Fibroblast of lung (primary cell): ENCODE measurements around the gene AFAP1. TPM values are rescaled to one million over a fixed set of nuclear protein-coding genes. Genes with fewer than 3 reads are reported as not detected.

ENCODE experiments used
- DNase-seq, 2 donors: peaks; one replicate each; pipeline versions ENCODE4 v3.0.0 to v3.0.0-alpha.2; 2010; ENCODE audit warnings: low read depth in 2 of 2
- H2AFZ ChIP-seq: 2 replicates; pipeline ENCODE4 v1.5.1; 2012; ENCODE audit warnings: low read length, control low read depth, inconsistent platforms
- H3K27ac ChIP-seq: 2 replicates; pipeline ENCODE4 v1.5.1; 2011; ENCODE audit warnings: low read length, control low read depth; ENCODE audit not compliant: insufficient read depth
- H3K27me3 ChIP-seq: 2 replicates; pipeline ENCODE4 v1.5.1; 2011; ENCODE audit warnings: mild to moderate bottlenecking, low read length; ENCODE audit not compliant: control insufficient read depth, insufficient read depth
- H3K36me3 ChIP-seq: 2 replicates; pipeline ENCODE4 v1.5.1; 2011; ENCODE audit warnings: low read length; ENCODE audit not compliant: control insufficient read depth, insufficient read depth
- H3K4me1 ChIP-seq: 2 replicates; pipeline ENCODE4 v1.5.1; 2011; ENCODE audit warnings: low read length; ENCODE audit not compliant: control insufficient read depth, insufficient read depth; ENCODE audit errors: extremely low read depth
- H3K4me2 ChIP-seq: 2 replicates; pipeline ENCODE4 v1.5.1; 2011; ENCODE audit warnings: low read length, control low read depth; ENCODE audit not compliant: insufficient read depth; ENCODE audit errors: extremely low read depth
- H3K4me3 ChIP-seq, 4 experiments: fragments of 200-600 bp in 1 of 4; sonication (generic) in 1 of 4; replicated peaks in 1 of 4; 2 replicates each; pipeline ENCODE4 v1.5.1; 2011 to 2016; ENCODE audit warnings: low read length in 4 of 4, low read depth in 3 of 4, mild to moderate bottlenecking in 3 of 4, control low read depth in 2 of 4, inconsistent platforms in 1 of 4, mixed read lengths in 1 of 4; ENCODE audit not compliant: insufficient read depth in 1 of 4; ENCODE audit errors: control extremely low read depth in 1 of 4
- H3K79me2 ChIP-seq: 2 replicates; pipeline ENCODE4 v1.5.1; 2012; ENCODE audit warnings: mild to moderate bottlenecking, low read length, inconsistent platforms; ENCODE audit not compliant: control insufficient read depth, insufficient read depth
- H3K9ac ChIP-seq: 2 replicates; pipeline ENCODE4 v1.5.1; 2011; ENCODE audit warnings: mild to moderate bottlenecking, low read length, control low read depth; ENCODE audit not compliant: insufficient read depth
- H3K9me3 ChIP-seq: 2 replicates; pipeline ENCODE4 v1.5.1; 2012; ENCODE audit warnings: low read depth, low read length; ENCODE audit not compliant: control insufficient read depth, insufficient read depth
- H4K20me1 ChIP-seq: 2 replicates; pipeline ENCODE4 v1.5.1; 2011; ENCODE audit warnings: low read length; ENCODE audit not compliant: control insufficient read depth, insufficient read depth; ENCODE audit errors: extremely low read depth
- CTCF ChIP-seq, 2 donors: IDR thresholded peaks in 1 of 2; conservative IDR thresholded peaks in 1 of 2; 1 replicate in 1 of 2; 2 replicates in 1 of 2; pipeline ENCODE4 v1.5.1; 2011 to 2012; ENCODE audit warnings: low read length in 2 of 2, control low read depth in 1 of 2, inconsistent platforms in 1 of 2, low read depth in 1 of 2, mild to moderate bottlenecking in 1 of 2
- EZH2 ChIP-seq: IDR thresholded peaks from 2 replicates; pipeline ENCODE4 v1.5.1; 2012; ENCODE audit warnings: low read length, control low read depth, mild to moderate bottlenecking; ENCODE audit errors: missing control alignments
- polyA plus RNA-seq, 2 donors: library from polyadenylated mRNA; depleted of rRNA in 1 of 2; stranded (reverse) in 1 of 2; unstranded in 1 of 2; fragments of >200 nt; gene quantifications; 2 replicates each; pipeline ENCODE4 v1.2.1, GENCODE V29; 2011 to 2012; ENCODE audit warnings: missing spikeins in 1 of 2
- total RNA-seq: library from RNA; depleted of rRNA; stranded (reverse); fragments of >200 nt; gene quantifications from 2 replicates; pipeline ENCODE4 v1.2.1, GENCODE V29; 2014

AFAP1 gene
- total and polyA plus RNA-seq, 2 donors (not counting 1 experiment from before 2014, with no cell fraction given), result 21.8 to 30.1 TPM

- H3K9ac ChIP-seq, result no peak overlapping the region
- no peak overlapping the region for H2AFZ ChIP-seq
- H3K27ac ChIP-seq, result no peak overlapping the region
- DNase-seq, result no peak
- no peaks in the 10 kb centered on the region for H4K20me1 ChIP-seq
- TF ChIP-seq EZH2 (no peak), CTCF (conservative IDR thresholded peaks at IDR 0.05 in 1 of 2, IDR thresholded peaks at IDR 0.05 in 1 of 2; ENCODE audit: low read depth in 1 of 2, low read length in 2 of 2) (no peak)
- no peaks in the 10 kb centered on the region for H3K9me3 ChIP-seq
- no peaks in the 10 kb centered on the region for H3K4me1 ChIP-seq
- H3K4me2 ChIP-seq, result no peak overlapping the region
- H3K36me3 ChIP-seq, result no peaks in the 10 kb centered on the region
- no peaks in the 10 kb centered on the region for H3K27me3 ChIP-seq
- no peak overlapping the region for H3K4me3 ChIP-seq
- peaks cover 13% of the 10 kb centered on the region for H3K79me2 ChIP-seq
Observed at GRCh38 chr4:7943211-7943610, 3.5 kb upstream of the AFAP1 start.

GRCh38 chr4:7941965-7942496, 2.4 kb upstream of the AFAP1 start:
- H3K27me3 ChIP-seq, result no peaks in the 10 kb centered on the region
- no peaks in the 10 kb centered on the region for H4K20me1 ChIP-seq
- H3K36me3 ChIP-seq, result no peaks in the 10 kb centered on the region
- no peaks in the 10 kb centered on the region for H3K4me1 ChIP-seq
- H2AFZ ChIP-seq, result no peak overlapping the region
- no peak for TF ChIP-seq EZH2
- no peak for TF ChIP-seq CTCF (conservative IDR thresholded peaks at IDR 0.05 in 1 of 2, IDR thresholded peaks at IDR 0.05 in 1 of 2; ENCODE audit: low read depth in 1 of 2, low read length in 2 of 2)
- H3K79me2 ChIP-seq, result peaks cover 23% of the 10 kb centered on the region
- no peak overlapping the region for H3K9ac ChIP-seq
- no peak overlapping the region for H3K4me3 ChIP-seq
- H3K4me2 ChIP-seq, result no peak overlapping the region
- no peak for DNase-seq
- no peaks in the 10 kb centered on the region for H3K9me3 ChIP-seq
- H3K27ac ChIP-seq, result no peak overlapping the region

GRCh38 chr4:7941111-7941964, 1.7 kb upstream of the AFAP1 start:
- Histone ChIP-seq H3K9me3 (no peaks in the 10 kb centered on the region), H3K4me2 (no peak overlapping the region), H4K20me1 (no peaks in the 10 kb centered on the region), H3K27ac (no peak overlapping the region), H2AFZ (no peak overlapping the region), H3K36me3 (no peaks in the 10 kb centered on the region), H3K4me1 (no peaks in the 10 kb centered on the region), H3K27me3 (no peaks in the 10 kb centered on the region), H3K9ac (no peak overlapping the region), H3K4me3 (no peak overlapping the region), H3K79me2 (peaks cover 29% of the 10 kb centered on the region)
- DNase-seq, result peak in 1 of 2 donors; percentile 44
- no peak for TF ChIP-seq EZH2
- TF ChIP-seq CTCF (conservative IDR thresholded peaks at IDR 0.05 in 1 of 2, IDR thresholded peaks at IDR 0.05 in 1 of 2; ENCODE audit: low read depth in 1 of 2, low read length in 2 of 2), result no peak
